ENCODE data around the gene CHCHD10.

CHCHD10 gene

DNA sequence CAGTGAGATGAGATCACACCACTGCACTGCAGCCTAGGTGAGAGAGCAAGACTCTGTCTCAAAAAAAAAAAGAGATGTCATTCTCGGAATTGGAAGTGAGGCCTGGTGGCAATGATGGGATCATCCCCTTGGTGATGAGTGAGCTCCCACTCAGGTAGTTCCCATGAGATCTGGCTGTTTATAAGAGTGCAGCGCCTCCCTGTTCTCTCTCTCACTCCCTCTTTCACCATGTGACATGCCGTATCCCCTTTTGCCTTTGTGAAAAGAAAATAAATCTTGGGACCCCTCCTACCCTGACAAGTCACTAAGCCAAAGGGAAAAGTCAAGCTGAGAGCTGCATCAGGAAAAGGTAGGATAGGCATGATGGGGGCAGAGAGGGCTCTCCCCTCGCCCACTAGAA lies 45.6 kb downstream of the CHCHD10 start:
- Histone ChIP-seq H3K9ac (ENCODE audit: low read depth, low read length) (no peak overlapping the region), H3K4me1 (ENCODE audit: insufficient read depth, low read length) (peaks cover 5% of the 10 kb centered on the region), H3K4me3 (ENCODE audit: low read depth in 1 of 2, low read length in 2 of 2) (no peak overlapping the region), H2AFZ (ENCODE audit: low read depth, low read length) (no peak overlapping the region), H3K36me3 (ENCODE audit: insufficient read depth, low read length) (no peaks in the 10 kb centered on the region), H3K4me2 (ENCODE audit: insufficient read depth, low read length) (no peak overlapping the region), H3K27me3 (ENCODE audit: insufficient read depth, low read length, poor library complexity) (no peaks in the 10 kb centered on the region), H3K27ac (ENCODE audit: low read length) (no peak overlapping the region), H3K9me3 (ENCODE audit: insufficient read depth, low read length, severe bottlenecking) (no peaks in the 10 kb centered on the region), H4K20me1 (ENCODE audit: insufficient read depth, low read length) (no peaks in the 10 kb centered on the region), H3K79me2 (ENCODE audit: insufficient read depth, low read length) (peaks cover under 1% of the 10 kb centered on the region)
- TF ChIP-seq, protein P1, sequence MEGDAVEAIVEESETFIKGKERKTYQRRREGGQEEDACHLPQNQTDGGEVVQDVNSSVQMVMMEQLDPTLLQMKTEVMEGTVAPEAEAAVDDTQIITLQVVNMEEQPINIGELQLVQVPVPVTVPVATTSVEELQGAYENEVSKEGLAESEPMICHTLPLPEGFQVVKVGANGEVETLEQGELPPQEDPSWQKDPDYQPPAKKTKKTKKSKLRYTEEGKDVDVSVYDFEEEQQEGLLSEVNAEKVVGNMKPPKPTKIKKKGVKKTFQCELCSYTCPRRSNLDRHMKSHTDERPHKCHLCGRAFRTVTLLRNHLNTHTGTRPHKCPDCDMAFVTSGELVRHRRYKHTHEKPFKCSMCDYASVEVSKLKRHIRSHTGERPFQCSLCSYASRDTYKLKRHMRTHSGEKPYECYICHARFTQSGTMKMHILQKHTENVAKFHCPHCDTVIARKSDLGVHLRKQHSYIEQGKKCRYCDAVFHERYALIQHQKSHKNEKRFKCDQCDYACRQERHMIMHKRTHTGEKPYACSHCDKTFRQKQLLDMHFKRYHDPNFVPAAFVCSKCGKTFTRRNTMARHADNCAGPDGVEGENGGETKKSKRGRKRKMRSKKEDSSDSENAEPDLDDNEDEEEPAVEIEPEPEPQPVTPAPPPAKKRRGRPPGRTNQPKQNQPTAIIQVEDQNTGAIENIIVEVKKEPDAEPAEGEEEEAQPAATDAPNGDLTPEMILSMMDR (IDR thresholded peaks at IDR 0.05; ENCODE audit: borderline replicate concordance, extremely low read depth, low read length, poor library complexity, severe bottlenecking): no peak
- TF ChIP-seq EZH2 (IDR thresholded peaks at IDR 0.05; ENCODE audit: borderline replicate concordance, low read depth, low read length, severe bottlenecking): no peak
- no peak for DNase-seq
- no peak for ATAC-seq (ENCODE audit: insufficient read depth, low read depth)

DNA sequence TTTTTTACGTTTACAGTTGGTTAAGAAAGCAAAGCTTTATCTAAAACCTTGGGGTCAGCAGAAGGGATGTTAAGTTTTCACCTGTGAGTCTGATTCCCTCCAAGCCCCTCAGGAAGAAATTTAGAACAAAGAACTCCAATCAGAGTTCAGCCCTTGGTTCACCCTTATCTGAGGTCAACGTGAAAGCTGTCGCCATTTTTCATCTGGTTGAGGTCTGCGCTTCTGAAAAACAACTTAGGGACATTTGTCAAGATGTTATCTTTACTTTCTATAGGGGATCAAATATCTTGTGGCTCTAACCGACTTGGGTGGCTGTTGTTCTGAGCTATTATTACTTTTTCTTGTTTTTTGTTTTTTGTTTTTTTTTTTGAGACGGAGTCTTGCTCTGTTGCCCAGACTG lies 46.9 kb downstream of the CHCHD10 start:
- DNase-seq (no peak), ATAC-seq (ENCODE audit: insufficient read depth, low read depth) (no peak)
- H3K27ac ChIP-seq (ENCODE audit: low read length): no peak overlapping the region
- no peaks in the 10 kb centered on the region for H3K9me3 ChIP-seq (ENCODE audit: insufficient read depth, low read length, severe bottlenecking)
- TF ChIP-seq EZH2 (IDR thresholded peaks at IDR 0.05; ENCODE audit: borderline replicate concordance, low read depth, low read length, severe bottlenecking): no peak
- TF ChIP-seq, protein P1 (IDR thresholded peaks at IDR 0.05; ENCODE audit: borderline replicate concordance, extremely low read depth, low read length, poor library complexity, severe bottlenecking): no peak
- 0 out of 2 replicates have a peak, but pooled peaks cover 2% of the 10 kb centered on the region for H4K20me1 ChIP-seq (ENCODE audit: insufficient read depth, low read length)
- no peak overlapping the region for H3K9ac ChIP-seq (ENCODE audit: low read depth, low read length)
- peaks cover 13% of the 10 kb centered on the region for H3K79me2 ChIP-seq (ENCODE audit: insufficient read depth, low read length)
- peaks cover 2% of the 10 kb centered on the region for H3K36me3 ChIP-seq (ENCODE audit: insufficient read depth, low read length)
- no peak overlapping the region for H3K4me2 ChIP-seq (ENCODE audit: insufficient read depth, low read length)
- no peak overlapping the region for H3K4me3 ChIP-seq (ENCODE audit: low read depth in 1 of 2, low read length in 2 of 2)
- peaks cover 13% of the 10 kb centered on the region for H3K4me1 ChIP-seq (ENCODE audit: insufficient read depth, low read length)
- no peaks in the 10 kb centered on the region for H3K27me3 ChIP-seq (ENCODE audit: insufficient read depth, low read length, poor library complexity)
- no peak overlapping the region for H2AFZ ChIP-seq (ENCODE audit: low read depth, low read length)

DNA sequence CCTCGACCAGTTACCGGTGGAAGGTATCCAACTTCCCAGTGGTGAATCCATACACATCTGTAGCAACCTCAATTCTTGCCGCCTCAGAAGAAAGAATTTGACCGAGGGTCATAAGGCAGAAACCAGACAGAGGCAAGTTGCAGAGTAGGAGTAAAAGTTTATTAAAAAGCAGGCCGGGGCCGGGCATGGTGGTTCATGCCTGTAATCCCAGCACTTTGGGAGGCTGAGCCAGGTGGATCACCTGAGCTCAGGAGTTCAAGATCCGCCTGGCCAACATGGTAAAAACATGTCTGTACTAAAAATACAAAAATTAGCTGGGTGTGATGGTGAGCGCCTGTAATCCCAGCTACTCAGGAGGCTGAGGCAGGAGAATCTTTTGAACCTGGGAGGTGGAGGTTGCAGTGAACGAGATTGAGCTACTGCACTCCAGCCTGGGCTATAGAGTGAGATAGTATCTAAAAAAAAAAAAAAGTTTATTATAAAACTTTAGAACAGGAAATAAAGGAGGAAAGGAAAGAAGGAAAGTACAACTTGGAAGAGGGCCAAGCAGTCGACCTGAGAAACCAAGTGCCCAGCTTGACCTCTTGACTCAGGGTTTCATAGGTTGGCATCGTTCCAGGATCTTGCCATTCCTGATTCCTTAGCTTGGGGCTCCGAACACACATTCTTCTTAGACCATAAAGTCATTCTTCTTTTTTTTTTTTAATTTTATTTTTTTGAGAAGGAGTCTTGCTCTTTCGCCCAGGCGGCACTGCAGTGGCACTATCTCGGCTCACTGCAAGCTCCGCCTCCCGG lies 49.2 kb downstream of the CHCHD10 start:
- peaks cover 22% of the 10 kb centered on the region for H3K4me1 ChIP-seq (ENCODE audit: insufficient read depth, low read length)
- H4K20me1 ChIP-seq (ENCODE audit: insufficient read depth, low read length): peaks cover 17% of the 10 kb centered on the region
- no peaks in the 10 kb centered on the region for H3K9me3 ChIP-seq (ENCODE audit: insufficient read depth, low read length, severe bottlenecking)
- H3K27me3 ChIP-seq (ENCODE audit: insufficient read depth, low read length, poor library complexity): no peaks in the 10 kb centered on the region
- H2AFZ ChIP-seq (ENCODE audit: low read depth, low read length): no peak overlapping the region
- no peak for TF ChIP-seq EZH2 (IDR thresholded peaks at IDR 0.05; ENCODE audit: borderline replicate concordance, low read depth, low read length, severe bottlenecking)
- TF ChIP-seq, protein P1 (IDR thresholded peaks at IDR 0.05; ENCODE audit: borderline replicate concordance, extremely low read depth, low read length, poor library complexity, severe bottlenecking): no peak
- no peak for DNase-seq
- H3K4me3 ChIP-seq (ENCODE audit: low read depth in 1 of 2, low read length in 2 of 2): no peak overlapping the region
- H3K4me2 ChIP-seq (ENCODE audit: insufficient read depth, low read length): no peak overlapping the region
- no peak for ATAC-seq (ENCODE audit: insufficient read depth, low read depth)
- H3K79me2 ChIP-seq (ENCODE audit: insufficient read depth, low read length): peaks cover 30% of the 10 kb centered on the region
- H3K36me3 ChIP-seq (ENCODE audit: insufficient read depth, low read length): peaks cover 22% of the 10 kb centered on the region
- no peak overlapping the region for H3K27ac ChIP-seq (ENCODE audit: low read length)
- H3K9ac ChIP-seq (ENCODE audit: low read depth, low read length): no peak overlapping the region
